Adipocyte (in vitro differentiated cells): ENCODE data around the gene CSF3R.

Experiments used
- DNase-seq: peaks from one replicate; pipeline ENCODE4 v3.0.0-alpha.2; 2015; ENCODE audit warnings: low read depth
- H3K27me3 ChIP-seq: replicated peaks from 2 replicates; pipeline ENCODE4 v1.7.0; 2013; ENCODE audit warnings: mild to moderate bottlenecking, low read length, moderate library complexity; ENCODE audit not compliant: control insufficient read depth, insufficient read depth
- H3K36me3 ChIP-seq: 2 replicates; pipeline ENCODE4 v1.7.0; 2013; ENCODE audit warnings: low read length, mild to moderate bottlenecking, moderate library complexity; ENCODE audit not compliant: control insufficient read depth, insufficient read depth, severe bottlenecking
- H3K4me1 ChIP-seq: 2 replicates; pipeline ENCODE4 v1.7.0; 2013; ENCODE audit warnings: mild to moderate bottlenecking, low read length, moderate library complexity; ENCODE audit not compliant: control insufficient read depth, insufficient read depth
- H3K4me3 ChIP-seq: 2 replicates; pipeline ENCODE4 v1.7.0; 2013; ENCODE audit warnings: mild to moderate bottlenecking, low read length, moderate library complexity
- H3K9ac ChIP-seq: 2 replicates; pipeline ENCODE4 v1.7.0; 2013; ENCODE audit warnings: mild to moderate bottlenecking, low read length, moderate library complexity
- H3K9me3 ChIP-seq: 2 replicates; pipeline ENCODE4 v1.7.0; 2013; ENCODE audit warnings: mild to moderate bottlenecking, low read length, moderate library complexity; ENCODE audit not compliant: control insufficient read depth

Gene CSF3R

DNA sequence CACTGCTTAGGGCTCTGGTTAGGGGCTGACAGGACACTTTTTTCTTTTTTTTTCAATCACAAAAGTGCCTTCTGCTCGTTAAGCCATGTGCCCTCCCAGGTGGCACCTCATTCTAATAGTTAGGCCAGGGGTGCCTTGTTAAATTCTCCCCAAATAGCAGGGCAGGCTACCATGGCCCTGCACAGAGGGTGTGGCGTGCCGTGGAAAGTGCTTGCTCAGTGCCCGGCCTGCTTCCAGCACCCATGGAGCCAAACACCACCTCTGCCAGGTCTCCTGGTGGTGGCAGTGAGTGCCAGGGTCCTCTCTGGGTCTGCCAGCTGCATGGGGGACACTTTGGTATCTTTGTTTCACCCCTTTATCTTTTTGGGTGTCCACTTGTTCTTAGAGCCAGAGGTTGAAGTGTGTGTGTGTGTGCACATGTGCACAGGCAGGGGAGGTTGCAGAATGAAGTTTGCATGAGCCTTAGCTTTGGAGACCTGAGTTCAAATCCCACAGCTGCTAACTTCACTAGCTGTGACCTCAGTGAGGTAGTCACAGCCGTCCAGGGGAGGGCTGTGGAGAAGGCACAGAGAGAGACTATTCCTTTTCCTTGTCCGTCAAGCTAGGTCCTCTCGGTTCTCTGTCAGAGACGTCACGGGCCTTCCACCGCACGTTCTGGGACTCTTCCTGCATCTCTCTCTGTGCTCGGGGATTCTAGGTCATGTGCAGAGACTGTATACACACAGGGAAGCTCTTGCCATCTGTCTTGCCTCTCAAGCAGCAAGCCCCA, 39.9 kb upstream of the CSF3R start:
- no peak for DNase-seq
- Histone ChIP-seq H3K27me3 (peaks cover 22% of the 10 kb centered on the region), H3K4me3 (no peak overlapping the region), H3K9ac (no peak overlapping the region), H3K36me3 (no peaks in the 10 kb centered on the region), H3K4me1 (no peaks in the 10 kb centered on the region), H3K9me3 (no peaks in the 10 kb centered on the region)

DNA sequence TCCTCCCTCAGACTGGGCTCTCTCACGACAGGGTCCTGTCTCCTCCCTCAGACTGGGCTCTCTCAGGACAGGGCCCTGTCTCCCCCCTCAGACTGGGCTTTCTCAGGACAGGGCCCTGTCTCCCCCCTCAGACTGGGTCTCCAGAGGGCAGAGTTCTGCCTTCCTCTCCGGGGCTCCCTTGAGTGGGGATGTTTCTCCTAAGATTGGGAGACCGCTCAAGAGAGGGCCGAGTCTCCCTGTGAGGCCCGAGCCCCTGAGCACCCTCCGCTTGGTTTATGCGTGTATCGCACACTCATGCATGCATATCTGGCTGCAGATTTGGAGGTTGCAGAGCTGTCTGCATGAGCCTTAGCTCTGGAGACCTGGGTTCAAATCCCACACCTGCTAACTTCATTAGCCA, 39.3 kb upstream of the CSF3R start:
- Histone ChIP-seq H3K4me1 (no peaks in the 10 kb centered on the region), H3K9ac (no peak overlapping the region), H3K9me3 (no peaks in the 10 kb centered on the region), H3K27me3 (peaks cover 21% of the 10 kb centered on the region), H3K4me3 (no peak overlapping the region), H3K36me3 (no peaks in the 10 kb centered on the region)
- DNase-seq = no peak

DNA sequence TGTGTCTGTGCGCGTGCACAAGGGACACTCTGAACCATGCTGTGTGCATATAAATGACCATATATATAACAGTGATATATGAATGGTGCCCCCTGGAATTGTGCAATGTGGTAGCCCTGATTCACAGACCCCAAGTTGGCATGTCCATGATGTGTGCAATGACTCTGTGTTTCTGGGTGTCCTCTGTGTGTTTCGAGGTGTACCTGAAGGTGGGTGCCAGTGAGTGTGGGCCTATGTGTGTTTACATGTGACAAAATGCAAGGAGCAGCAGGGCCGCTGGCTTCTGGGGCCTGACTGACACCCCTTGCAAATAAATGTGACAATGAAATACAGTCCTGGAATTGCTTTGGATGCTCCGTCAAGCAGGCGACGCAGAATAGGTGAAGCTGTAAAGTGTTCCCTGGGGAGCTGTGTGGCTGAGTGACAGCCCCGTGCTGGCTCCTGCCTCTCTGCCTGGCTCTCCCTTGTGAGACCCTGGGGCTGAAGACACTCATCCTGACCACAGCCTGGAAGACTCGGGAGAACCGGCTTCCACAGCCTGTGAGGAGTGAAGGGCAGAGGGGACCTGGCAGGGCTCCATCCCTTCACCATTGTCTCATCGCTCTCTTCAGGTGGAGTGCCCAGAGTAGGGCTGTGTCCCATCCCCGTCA, 38.2 kb upstream of the CSF3R start:
- no peak for DNase-seq

DNA sequence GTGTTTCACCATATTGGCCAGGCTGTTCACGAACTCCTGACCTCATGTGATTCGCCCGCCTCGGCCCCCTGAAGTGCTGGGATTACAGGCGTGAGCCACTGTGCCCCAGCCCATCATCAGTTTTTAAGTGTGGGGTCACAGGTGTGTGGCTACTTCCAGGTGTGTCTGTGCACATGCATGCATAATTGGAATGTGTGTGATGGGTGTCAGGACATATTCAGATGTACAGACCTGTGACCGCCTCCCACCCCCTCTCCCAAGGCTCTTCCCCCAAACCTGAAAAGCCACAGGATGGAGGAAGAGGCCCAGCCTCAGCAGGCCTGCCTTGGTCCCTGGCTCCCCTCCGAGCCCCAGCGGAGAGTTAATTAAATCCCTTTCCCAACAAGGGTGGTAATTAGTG, 37.3 kb upstream of the CSF3R start:
- H3K9me3 ChIP-seq = no peaks in the 10 kb centered on the region
- no peak for DNase-seq
- peaks cover 18% of the 10 kb centered on the region for H3K27me3 ChIP-seq
- peaks cover 3% of the 10 kb centered on the region for H3K4me1 ChIP-seq
- H3K9ac ChIP-seq = no peak overlapping the region
- H3K4me3 ChIP-seq = no peak overlapping the region
- H3K36me3 ChIP-seq = no peaks in the 10 kb centered on the region

More for the DNA sequence above, 38.2 kb upstream of the CSF3R start:
- Histone ChIP-seq H3K4me3 (no peak overlapping the region), H3K9ac (no peak overlapping the region), H3K36me3 (no peaks in the 10 kb centered on the region), H3K27me3 (peaks cover 21% of the 10 kb centered on the region), H3K4me1 (peaks cover 3% of the 10 kb centered on the region), H3K9me3 (no peaks in the 10 kb centered on the region)

DNA sequence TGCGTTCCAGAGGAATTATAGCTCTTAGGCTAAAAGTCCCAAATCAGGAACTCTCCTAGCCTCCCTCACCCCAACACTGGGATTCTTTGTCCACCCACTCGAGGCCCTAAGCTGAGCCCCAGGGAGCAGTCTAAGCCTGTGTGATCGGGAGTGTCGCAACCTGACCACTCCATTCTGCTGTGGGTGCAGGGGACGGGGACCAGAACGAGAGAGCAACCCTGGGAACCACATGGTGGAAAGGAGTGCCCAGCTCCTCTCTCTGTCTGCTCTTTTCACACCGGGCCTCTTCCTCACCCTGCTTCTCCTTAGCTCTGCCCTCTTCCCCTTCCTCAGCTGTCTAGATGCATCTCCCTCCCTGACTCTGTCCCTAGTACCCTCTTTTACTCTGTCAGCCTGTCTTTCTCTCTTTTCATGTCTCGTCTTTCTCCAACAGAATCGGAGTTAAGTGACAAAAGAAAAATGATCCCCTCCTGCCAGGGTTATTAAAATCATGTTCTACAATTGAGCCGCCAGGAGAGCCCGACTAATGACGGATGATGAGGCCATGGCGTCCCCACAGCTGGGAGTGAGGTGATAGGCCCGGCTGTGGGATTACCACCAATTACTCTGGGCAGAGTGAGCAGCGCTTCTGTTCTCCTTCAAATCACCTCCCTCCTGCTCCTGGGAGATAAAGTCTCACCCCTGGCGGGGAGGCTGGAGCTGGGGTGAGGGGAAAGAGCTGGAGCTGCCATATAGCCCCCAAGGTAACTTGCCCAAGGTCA, 34.5 kb upstream of the CSF3R start:
- Histone ChIP-seq H3K36me3 (no peaks in the 10 kb centered on the region), H3K4me1 (peaks cover 3% of the 10 kb centered on the region), H3K4me3 (no peak overlapping the region), H3K9ac (no peak overlapping the region), H3K9me3 (no peaks in the 10 kb centered on the region), H3K27me3 (peaks cover 20% of the 10 kb centered on the region)
- peak; percentile 13 for DNase-seq

DNA sequence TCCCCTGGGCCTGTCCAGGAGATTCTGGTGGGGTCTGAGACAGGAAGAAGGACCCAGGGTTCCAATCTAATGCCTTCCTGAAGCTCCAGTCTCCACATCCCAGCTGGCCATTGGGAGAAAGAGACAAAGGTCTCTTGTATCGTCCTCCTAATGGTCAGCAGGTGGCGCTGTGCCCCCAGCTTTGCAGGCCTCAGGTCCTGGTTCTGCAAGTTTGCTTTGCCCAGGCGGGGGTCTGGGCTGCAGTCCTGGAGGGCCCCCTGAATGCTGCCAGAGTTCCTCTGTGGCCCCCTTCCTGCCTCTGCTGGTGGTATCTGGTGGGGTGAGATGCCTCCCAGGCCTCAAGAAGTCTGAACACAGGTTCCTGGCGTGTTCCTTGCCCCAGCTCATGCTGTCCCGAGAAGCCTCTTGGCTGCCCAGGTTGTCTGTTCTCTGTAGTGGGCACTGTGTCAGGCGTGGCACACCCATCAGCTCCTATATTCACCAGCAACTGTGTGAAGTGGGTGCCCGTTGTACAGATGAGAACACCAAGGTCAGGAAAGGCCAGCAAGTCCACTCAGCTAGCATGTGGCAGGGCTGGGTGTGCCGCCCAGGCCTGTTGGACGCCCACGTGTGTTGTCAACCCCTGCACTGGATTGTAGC, 33.8 kb upstream of the CSF3R start:
- H3K36me3 ChIP-seq = no peaks in the 10 kb centered on the region
- H3K27me3 ChIP-seq = peaks cover 19% of the 10 kb centered on the region
- no peak overlapping the region for H3K4me3 ChIP-seq
- peak; percentile 80 for DNase-seq
- H3K4me1 ChIP-seq = peaks cover 3% of the 10 kb centered on the region
- H3K9me3 ChIP-seq = no peaks in the 10 kb centered on the region
- H3K9ac ChIP-seq = no peak overlapping the region

DNA sequence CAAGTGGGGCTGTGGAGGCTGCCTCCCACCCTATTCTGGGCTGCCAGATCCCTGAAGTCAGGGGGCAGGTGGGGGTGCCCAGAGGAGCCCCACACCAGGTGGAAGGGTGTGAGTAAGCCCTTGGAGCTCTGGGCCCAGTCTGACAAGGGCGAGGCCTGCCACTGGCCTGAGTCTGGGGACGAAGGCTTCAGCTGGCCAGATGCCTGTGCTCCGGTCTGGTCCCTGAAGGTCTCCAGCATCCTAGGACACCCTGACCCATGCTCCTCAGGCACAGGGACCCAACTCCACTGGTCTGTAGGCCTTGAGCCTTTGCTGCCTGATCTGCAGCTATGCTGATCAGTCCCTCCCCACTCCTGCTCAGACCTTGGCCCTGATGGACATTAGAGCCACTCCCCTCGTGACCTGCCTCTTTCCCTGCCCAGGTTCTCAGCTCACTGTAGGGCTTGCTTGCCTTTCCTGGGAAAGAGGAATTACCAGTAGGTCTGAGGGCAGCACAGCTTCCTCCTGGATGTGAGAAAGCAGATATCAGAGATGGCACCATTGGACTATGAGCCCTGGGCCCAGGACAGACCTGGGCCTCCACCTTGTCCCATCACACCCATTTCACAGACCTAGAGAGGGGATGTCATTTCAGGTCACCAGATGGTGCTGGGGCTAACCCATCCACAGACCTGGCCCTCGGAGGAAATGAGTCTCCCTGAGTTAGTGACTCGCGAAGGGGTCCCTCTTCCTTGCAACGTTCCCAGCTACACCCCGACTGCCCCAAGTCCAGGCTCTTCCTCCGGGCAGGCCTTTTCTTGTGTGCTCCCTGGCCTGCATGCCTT, 32.8 kb upstream of the CSF3R start:
- no peak for DNase-seq
- Histone ChIP-seq H3K4me1 (peaks cover 3% of the 10 kb centered on the region), H3K27me3 (peaks cover 19% of the 10 kb centered on the region)

DNA sequence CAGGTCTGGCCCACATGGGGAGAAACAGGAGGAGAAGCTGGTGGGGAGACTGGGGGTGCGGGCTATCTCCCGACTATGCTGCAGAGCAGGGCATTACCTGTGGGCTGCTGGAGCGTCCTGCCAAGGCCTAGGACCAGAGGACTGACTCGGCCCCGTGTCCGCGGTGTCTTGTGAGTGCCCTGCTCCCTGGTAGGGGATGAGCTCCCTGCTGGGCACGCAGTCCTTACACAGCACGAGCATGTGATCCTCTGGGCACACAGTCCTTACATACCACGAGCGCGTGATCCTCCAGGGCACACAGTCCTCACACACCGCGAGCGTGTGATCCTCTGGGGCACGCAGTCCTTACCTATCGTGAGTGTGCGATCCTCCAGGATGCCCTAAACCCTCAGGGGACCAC, 31.8 kb upstream of the CSF3R start:
- H3K27me3 ChIP-seq = peaks cover 22% of the 10 kb centered on the region
- no peak overlapping the region for H3K9ac ChIP-seq
- no peak for DNase-seq
- no peaks in the 10 kb centered on the region for H3K36me3 ChIP-seq
- H3K4me3 ChIP-seq = no peak overlapping the region
- no peaks in the 10 kb centered on the region for H3K9me3 ChIP-seq
- peaks cover 3% of the 10 kb centered on the region for H3K4me1 ChIP-seq

More for the DNA sequence above, 32.8 kb upstream of the CSF3R start:
- Histone ChIP-seq H3K4me3 (no peak overlapping the region), H3K36me3 (no peaks in the 10 kb centered on the region), H3K9me3 (no peaks in the 10 kb centered on the region), H3K9ac (no peak overlapping the region)

DNA sequence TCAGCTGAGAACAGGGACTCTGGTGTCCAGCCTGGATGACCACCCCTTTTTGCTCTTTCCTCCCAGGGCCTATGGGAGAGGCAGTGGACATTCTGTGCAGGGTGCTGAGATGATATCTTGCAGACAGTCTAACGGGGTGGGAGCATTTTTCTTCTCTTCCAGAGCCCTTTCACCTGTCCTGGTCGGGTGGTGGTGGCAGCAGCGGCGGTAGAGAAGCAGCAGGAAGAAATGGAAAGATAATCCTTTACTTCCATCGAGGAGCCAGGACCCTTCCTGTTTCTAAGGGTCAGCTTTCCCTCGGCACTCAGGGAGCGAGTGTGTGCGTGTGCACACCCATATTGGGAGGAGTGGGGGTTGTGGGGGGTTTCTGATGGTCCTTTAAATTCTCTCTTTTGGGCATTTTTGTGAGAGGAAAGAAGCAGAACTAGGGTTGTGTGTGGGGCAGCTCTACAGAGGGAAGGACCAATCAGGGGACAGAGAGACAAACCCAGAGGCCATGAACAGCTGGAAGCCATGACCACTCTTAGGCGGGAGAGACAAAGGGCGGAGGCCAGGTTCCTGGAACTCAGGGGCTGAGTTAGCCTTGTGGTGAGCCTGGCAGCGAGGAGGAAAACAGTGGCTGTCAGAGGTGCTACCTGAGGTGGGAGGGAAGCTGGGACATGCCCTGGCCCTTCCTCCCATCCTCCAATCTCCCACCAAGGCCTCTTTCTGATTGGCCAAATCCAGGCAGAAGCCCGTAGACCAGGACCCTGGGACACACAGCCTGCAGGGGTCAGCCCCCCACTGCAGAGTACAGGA, 31.2 kb upstream of the CSF3R start:
- no peak for DNase-seq
- no peak overlapping the region for H3K9ac ChIP-seq
- H3K36me3 ChIP-seq = no peaks in the 10 kb centered on the region
- H3K9me3 ChIP-seq = no peaks in the 10 kb centered on the region
- H3K4me1 ChIP-seq = peaks cover 3% of the 10 kb centered on the region
- H3K27me3 ChIP-seq = peaks cover 19% of the 10 kb centered on the region
- no peak overlapping the region for H3K4me3 ChIP-seq

DNA sequence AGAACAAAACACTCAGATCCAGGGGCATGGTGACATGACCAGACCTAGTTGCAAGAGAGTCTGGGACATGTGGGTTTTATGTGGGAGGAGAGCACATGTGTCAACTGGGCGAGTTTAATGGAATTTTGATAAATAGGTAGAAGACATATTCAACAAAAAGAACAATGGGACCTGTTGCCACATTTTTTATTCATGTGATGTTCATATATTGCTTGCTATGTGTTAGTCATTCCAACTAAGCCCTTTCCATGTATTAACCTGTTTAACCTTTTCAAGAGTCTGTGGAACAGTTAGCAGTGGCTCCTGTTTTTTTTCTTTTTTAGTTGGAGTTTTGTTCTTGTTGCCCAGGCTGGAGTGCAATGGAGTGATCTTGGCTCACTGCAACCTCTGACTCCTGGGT, 30.1 kb upstream of the CSF3R start:
- Histone ChIP-seq H3K27me3 (peaks cover 19% of the 10 kb centered on the region), H3K9me3 (no peaks in the 10 kb centered on the region), H3K4me1 (peaks cover 3% of the 10 kb centered on the region), H3K36me3 (no peaks in the 10 kb centered on the region), H3K9ac (no peak overlapping the region), H3K4me3 (no peak overlapping the region)
- no peak for DNase-seq
